ENCODE data around the gene ASB15. TPM values are rescaled to one million over a fixed set of nuclear protein-coding genes. Genes with fewer than 3 reads are reported as not detected.

Gene ASB15
- total RNA-seq, 4 donors from 2014 or later: not detected

DNA sequence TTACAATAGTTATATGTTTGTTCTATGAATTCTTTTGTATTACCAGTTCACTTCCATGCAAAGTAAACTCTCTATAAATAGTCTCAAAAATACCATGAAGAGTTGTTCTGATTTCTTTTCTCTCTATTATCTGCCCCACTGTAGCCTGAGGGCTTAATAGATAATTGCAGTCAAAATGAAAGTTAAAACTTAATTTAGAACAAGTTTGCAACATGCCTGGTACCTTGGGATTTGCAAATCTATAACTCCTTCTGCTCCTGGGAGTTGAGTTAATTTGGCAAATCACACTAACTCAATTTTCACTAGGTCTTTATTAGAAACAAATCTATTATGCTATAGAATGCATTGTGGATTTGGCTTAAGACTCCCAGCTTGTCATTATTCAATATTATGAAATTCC lies 22.2 kb upstream of the ASB15 start:
- TF ChIP-seq, protein P1, sequence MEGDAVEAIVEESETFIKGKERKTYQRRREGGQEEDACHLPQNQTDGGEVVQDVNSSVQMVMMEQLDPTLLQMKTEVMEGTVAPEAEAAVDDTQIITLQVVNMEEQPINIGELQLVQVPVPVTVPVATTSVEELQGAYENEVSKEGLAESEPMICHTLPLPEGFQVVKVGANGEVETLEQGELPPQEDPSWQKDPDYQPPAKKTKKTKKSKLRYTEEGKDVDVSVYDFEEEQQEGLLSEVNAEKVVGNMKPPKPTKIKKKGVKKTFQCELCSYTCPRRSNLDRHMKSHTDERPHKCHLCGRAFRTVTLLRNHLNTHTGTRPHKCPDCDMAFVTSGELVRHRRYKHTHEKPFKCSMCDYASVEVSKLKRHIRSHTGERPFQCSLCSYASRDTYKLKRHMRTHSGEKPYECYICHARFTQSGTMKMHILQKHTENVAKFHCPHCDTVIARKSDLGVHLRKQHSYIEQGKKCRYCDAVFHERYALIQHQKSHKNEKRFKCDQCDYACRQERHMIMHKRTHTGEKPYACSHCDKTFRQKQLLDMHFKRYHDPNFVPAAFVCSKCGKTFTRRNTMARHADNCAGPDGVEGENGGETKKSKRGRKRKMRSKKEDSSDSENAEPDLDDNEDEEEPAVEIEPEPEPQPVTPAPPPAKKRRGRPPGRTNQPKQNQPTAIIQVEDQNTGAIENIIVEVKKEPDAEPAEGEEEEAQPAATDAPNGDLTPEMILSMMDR (IDR thresholded peaks at IDR 0.05): no peak
- no peak for TF ChIP-seq POLR2A (IDR thresholded peaks at IDR 0.05)
- H3K27me3 ChIP-seq: peaks cover 0 to 27% (median 0%) of the 10 kb centered on the region in 4 donors
- no peaks in the 10 kb centered on the region for H3K36me3 ChIP-seq
- H3K9me3 ChIP-seq: no peaks in the 10 kb centered on the region
- H3K27ac ChIP-seq: no peak overlapping the region
- no peak for DNase-seq
- H3K4me1 ChIP-seq: no peaks in the 10 kb centered on the region
- intact Hi-C loops (cut with DNase I): no loop called here
- no peak overlapping the region for H3K4me3 ChIP-seq

DNA sequence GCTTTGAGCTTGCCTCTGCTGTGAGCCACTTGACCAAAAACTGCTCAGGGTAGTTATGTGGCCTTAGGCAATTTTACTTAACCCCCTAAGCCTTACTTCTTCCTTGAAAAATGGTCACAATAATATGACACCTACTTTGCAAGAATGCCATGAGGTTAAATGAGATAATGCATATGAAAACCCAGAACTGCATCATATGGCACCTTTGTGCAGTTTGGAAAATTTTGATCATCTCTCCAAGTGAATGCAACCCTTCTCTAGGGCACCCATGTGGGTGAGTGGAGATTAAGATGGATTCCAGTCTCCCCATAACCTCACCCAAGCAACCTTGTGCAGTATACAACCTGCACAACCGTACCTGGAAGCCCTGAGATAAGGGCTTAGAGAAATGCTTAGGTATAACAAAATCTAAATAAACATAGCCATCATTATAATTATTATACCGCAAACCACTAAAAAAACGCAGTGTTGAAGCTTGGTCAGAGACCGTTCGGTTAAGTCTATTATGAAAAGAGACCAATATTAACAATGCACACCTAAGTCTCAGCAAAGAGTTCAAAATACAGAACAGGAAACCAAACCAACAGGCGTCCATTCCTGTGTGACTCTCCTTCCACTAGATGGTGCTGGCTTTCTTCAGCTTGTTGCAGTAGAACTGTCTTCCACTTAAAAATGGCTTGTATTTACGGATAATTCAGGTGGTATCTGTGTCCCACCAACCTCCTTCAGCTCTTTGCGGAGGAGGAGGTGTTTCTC lies 21.0 kb upstream of the ASB15 start:
- no peak for DNase-seq
- 26 to 35% methylated on average over 8 of the region's 8 CpGs for WGBS, 2 donors
- no peak overlapping the region for H3K4me3 ChIP-seq
- H3K9me3 ChIP-seq: no peaks in the 10 kb centered on the region
- no peak overlapping the region for H3K27ac ChIP-seq
- H3K27me3 ChIP-seq: peaks cover 0 to 27% (median 0%) of the 10 kb centered on the region in 4 donors
- H3K36me3 ChIP-seq: no peaks in the 10 kb centered on the region
- no peaks in the 10 kb centered on the region for H3K4me1 ChIP-seq
- no peak for TF ChIP-seq POLR2A (IDR thresholded peaks at IDR 0.05)
- TF ChIP-seq, protein P1 (IDR thresholded peaks at IDR 0.05): peak; percentile 11 to 50 (median 31)
- intact Hi-C loops (cut with DNase I): no loop called here

DNA sequence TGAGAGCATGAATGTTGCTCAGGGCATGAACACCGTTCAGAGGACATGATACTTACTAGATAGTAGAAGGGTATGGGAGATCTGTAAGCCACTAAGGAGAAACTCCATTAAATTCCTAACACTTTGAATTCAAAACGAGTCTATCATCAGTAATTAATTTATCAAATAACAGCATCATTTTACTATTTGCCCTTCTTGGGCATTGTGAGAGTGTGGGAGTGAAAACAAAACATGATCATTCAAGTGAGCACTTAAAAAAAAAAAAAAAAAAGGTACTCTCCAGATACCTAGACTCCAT lies 20.5 kb upstream of the ASB15 start:
- Histone ChIP-seq H3K27ac (no peak overlapping the region), H3K4me1 (no peaks in the 10 kb centered on the region), H3K4me3 (no peak overlapping the region), H3K9me3 (no peaks in the 10 kb centered on the region), H3K27me3 (peaks cover 0 to 27% (median 0%) of the 10 kb centered on the region in 4 donors), H3K36me3 (no peaks in the 10 kb centered on the region)
- intact Hi-C loops (cut with DNase I): no loop called here
- TF ChIP-seq POLR2A (IDR thresholded peaks at IDR 0.05): no peak
- TF ChIP-seq, protein P1 (IDR thresholded peaks at IDR 0.05): no peak
- no peak for DNase-seq
- 16 to 25% methylated on average over 2 of the region's 2 CpGs for WGBS, 2 donors

DNA sequence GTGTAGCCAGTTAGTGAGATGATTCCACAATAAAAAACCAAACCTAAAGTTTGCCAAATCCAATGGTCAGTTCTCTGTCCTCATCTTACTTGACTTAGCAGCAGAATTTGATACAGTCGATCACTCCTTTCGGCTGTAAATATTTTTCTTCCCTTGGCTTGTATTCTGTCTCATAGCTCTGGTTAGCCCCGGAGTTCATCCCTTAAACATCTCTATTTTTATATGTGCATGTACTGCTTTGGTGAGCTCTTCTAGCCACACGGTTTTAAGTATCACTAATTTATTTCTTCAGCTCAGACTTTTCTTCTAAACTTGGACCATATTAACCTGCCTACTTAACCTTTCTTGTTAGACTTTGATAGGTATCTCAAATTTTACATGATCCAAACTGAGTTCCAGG lies 17.8 kb upstream of the ASB15 start:
- intact Hi-C loops (cut with DNase I): no loop called here
- Histone ChIP-seq H3K27ac (no peak overlapping the region), H3K4me1 (no peaks in the 10 kb centered on the region), H3K9me3 (no peaks in the 10 kb centered on the region), H3K36me3 (no peaks in the 10 kb centered on the region), H3K4me3 (no peak overlapping the region), H3K27me3 (peaks cover 0 to 12% (median 0%) of the 10 kb centered on the region in 4 donors)
- no peak for DNase-seq
- TF ChIP-seq POLR2A (IDR thresholded peaks at IDR 0.05): no peak
- TF ChIP-seq, protein P1 (IDR thresholded peaks at IDR 0.05): no peak
- WGBS, 2 donors: 78 to 90% methylated on average over 4 of the region's 4 CpGs

DNA sequence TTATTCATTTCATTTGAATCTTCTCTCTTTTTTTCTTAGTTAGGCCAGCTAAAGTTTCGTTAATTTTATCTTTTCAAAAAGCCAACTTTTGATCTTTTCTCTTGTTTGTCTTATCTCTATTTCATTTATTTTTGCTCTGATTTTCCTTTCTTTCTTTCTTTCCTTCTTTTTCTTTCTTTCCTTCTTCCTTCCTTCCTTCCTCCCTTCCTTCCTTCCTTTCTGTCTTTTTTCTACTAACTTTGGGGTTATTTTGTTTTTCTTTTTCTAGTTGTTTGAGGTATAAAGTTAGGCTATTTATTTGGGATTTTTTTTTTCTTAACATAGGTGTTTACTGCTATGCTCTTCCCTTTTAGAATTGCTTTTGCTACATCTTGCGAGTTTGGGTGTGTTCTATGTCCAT lies 13.2 kb upstream of the ASB15 start:
- no peak for TF ChIP-seq POLR2A (IDR thresholded peaks at IDR 0.05)
- TF ChIP-seq, protein P1 (IDR thresholded peaks at IDR 0.05): no peak
- no peak overlapping the region for H3K4me3 ChIP-seq
- intact Hi-C loops (cut with DNase I): no loop called here
- no peaks in the 10 kb centered on the region for H3K36me3 ChIP-seq
- DNase-seq: no peak
- no peak overlapping the region for H3K27ac ChIP-seq
- H3K9me3 ChIP-seq: no peaks in the 10 kb centered on the region
- H3K4me1 ChIP-seq: no peaks in the 10 kb centered on the region
- WGBS, 2 donors: 87 to 88% methylated on average over 2 of the region's 2 CpGs
- H3K27me3 ChIP-seq: no peaks in the 10 kb centered on the region

All from esophagus squamous epithelium (tissue), 5 donors.